ENCODE data around the gene YWHAH. TPM values are rescaled to one million over a fixed set of nuclear protein-coding genes. Genes with fewer than 3 reads are reported as not detected.

YWHAH gene
- total RNA-seq, 2 donors from 2014 or later = 162 to 193 TPM

DNA sequence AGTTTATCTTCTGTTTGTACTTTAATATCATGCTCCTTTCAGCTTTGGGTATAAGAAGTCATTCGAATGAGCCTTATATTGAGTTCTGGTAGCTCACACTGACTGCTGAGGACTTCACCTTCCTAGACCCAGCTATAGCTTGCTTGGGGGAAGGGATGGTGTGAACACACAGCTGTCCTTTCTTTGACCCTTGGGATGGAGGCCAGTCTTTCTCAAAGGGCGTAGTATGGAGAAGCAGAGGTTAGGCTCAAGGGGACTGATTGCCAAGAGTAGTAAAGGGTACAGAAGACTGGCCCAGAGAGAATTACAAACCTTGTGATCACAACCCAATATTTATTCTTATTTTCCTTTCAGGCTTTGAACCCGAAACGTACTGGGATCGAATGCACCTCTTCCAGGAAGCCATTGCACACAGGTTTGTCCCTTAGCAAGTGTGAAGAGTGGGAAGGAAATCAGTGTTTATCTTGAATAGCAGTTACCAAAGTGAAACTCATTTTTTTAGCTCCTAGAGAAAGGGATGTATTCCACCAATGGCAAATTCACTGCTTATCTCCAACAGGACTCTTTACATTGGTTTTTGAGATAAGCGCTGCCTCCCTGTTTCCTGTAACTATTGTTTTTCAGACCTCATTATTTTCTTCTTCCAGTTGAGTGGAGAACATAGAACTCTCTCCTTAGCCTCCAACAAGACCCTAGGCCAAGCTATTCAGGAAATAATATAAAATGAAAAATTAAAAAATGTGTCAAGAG lies 42.8 kb upstream of the YWHAH start:
- no peak overlapping the region for H3K4me3 ChIP-seq (ENCODE audit: low read length)
- DNase-seq = no peak
- peaks cover 12% of the 10 kb centered on the region for H3K4me1 Mint-ChIP-seq
- no peaks in the 10 kb centered on the region for H3K27me3 Mint-ChIP-seq (ENCODE audit: insufficient read depth)
- peaks cover 10% of the 10 kb centered on the region for H3K36me3 ChIP-seq (ENCODE audit: control insufficient read depth, insufficient read depth, low read length)
- no peak overlapping the region for H3K9ac ChIP-seq (ENCODE audit: extremely low read depth, low read length, poor library complexity, severe bottlenecking)
- TF ChIP-seq, protein P1, sequence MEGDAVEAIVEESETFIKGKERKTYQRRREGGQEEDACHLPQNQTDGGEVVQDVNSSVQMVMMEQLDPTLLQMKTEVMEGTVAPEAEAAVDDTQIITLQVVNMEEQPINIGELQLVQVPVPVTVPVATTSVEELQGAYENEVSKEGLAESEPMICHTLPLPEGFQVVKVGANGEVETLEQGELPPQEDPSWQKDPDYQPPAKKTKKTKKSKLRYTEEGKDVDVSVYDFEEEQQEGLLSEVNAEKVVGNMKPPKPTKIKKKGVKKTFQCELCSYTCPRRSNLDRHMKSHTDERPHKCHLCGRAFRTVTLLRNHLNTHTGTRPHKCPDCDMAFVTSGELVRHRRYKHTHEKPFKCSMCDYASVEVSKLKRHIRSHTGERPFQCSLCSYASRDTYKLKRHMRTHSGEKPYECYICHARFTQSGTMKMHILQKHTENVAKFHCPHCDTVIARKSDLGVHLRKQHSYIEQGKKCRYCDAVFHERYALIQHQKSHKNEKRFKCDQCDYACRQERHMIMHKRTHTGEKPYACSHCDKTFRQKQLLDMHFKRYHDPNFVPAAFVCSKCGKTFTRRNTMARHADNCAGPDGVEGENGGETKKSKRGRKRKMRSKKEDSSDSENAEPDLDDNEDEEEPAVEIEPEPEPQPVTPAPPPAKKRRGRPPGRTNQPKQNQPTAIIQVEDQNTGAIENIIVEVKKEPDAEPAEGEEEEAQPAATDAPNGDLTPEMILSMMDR (conservative IDR thresholded peaks at IDR 0.05) = no peak
- peaks cover 22% of the 10 kb centered on the region for H3K36me3 Mint-ChIP-seq (ENCODE audit: low read depth)
- no peaks in the 10 kb centered on the region for H3K9me3 Mint-ChIP-seq
- no peak overlapping the region for H3K4me3 Mint-ChIP-seq
- peaks cover 4% of the 10 kb centered on the region for H3K4me1 ChIP-seq (ENCODE audit: control insufficient read depth, insufficient read depth, low read length)
- H3K27me3 ChIP-seq (ENCODE audit: control insufficient read depth, insufficient read depth, low read length, poor library complexity, severe bottlenecking) = no peaks in the 10 kb centered on the region
- H3K27ac Mint-ChIP-seq = no peak overlapping the region
- 95 to 100% methylated on average over 2 to 6 of the region's 6 CpGs for WGBS, 2 experiments (ENCODE audit: insufficient coverage in 1 of 2, insufficient read length in 1 of 2)
- H3K27ac ChIP-seq (ENCODE audit: low read depth, low read length) = no peak overlapping the region
- H3K9me3 ChIP-seq (ENCODE audit: control insufficient read depth, low read length) = no peaks in the 10 kb centered on the region

DNA sequence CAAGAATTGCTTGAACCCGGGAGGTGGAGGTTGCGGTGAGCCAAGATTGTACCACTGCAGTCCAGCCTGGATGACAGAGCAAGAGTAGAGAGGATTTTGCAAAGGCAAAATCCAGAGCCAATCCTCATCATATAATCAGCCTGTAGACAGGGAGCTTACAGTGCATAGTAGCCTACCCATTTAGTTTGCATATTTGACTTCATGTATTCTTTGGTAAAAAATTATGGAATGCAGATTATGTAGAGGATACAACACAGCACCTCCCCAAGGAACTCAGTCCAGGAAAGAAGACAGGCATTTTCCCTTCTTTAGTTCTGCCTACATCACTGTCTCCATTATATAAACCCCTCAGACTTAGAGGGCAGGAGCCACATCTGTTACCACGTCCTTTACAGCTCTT lies 39.7 kb upstream of the YWHAH start:
- peaks cover 8% of the 10 kb centered on the region for H3K36me3 ChIP-seq (ENCODE audit: control insufficient read depth, insufficient read depth, low read length)
- Mint-ChIP-seq H3K4me3 (no peak overlapping the region), H3K9me3 (no peaks in the 10 kb centered on the region), H3K4me1 (peaks cover 8% of the 10 kb centered on the region), H3K27me3 (ENCODE audit: insufficient read depth) (no peaks in the 10 kb centered on the region), H3K36me3 (ENCODE audit: low read depth) (peaks cover 38% of the 10 kb centered on the region), H3K27ac (no peak overlapping the region)
- TF ChIP-seq, protein P1 (conservative IDR thresholded peaks at IDR 0.05) = no peak
- whole genome bisulfite sequencing, 2 experiments (ENCODE audit: insufficient coverage in 1 of 2, insufficient read length in 1 of 2) = 95% methylated on average over 3 of the region's 3 CpGs
- H3K9me3 ChIP-seq (ENCODE audit: control insufficient read depth, low read length) = no peaks in the 10 kb centered on the region
- no peak overlapping the region for H3K27ac ChIP-seq (ENCODE audit: low read depth, low read length)
- no peaks in the 10 kb centered on the region for H3K4me1 ChIP-seq (ENCODE audit: control insufficient read depth, insufficient read depth, low read length)
- H3K27me3 ChIP-seq (ENCODE audit: control insufficient read depth, insufficient read depth, low read length, poor library complexity, severe bottlenecking) = no peaks in the 10 kb centered on the region
- DNase-seq = no peak
- no peak overlapping the region for H3K4me3 ChIP-seq (ENCODE audit: low read length)
- no peak overlapping the region for H3K9ac ChIP-seq (ENCODE audit: extremely low read depth, low read length, poor library complexity, severe bottlenecking)

DNA sequence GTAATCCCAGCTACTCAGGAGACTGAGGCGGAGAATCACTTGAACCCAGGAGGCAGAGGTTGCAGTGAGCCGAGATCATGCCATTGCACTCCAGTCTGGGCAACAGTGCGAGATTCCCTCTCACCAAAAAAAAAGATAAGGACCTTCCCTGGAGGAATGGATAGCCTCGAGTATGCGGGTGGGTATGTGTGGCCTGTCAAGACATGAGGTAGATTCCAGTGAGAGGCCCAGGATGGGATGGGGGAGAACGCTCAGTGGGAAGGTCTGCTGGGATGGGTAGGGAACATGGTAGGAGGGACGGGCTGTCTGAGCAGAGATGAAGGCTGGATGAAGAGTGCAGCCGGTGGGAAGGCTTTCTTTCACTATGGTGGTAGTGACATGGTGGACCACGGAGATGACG lies 39.0 kb upstream of the YWHAH start:
- Mint-ChIP-seq H3K9me3 (no peaks in the 10 kb centered on the region), H3K36me3 (ENCODE audit: low read depth) (peaks cover 43% of the 10 kb centered on the region), H3K4me1 (peaks cover 8% of the 10 kb centered on the region), H3K27me3 (ENCODE audit: insufficient read depth) (no peaks in the 10 kb centered on the region), H3K4me3 (no peak overlapping the region), H3K27ac (peak overlapping the region; percentile 27)
- no peak overlapping the region for H3K4me3 ChIP-seq (ENCODE audit: low read length)
- peaks cover 8% of the 10 kb centered on the region for H3K36me3 ChIP-seq (ENCODE audit: control insufficient read depth, insufficient read depth, low read length)
- H3K9ac ChIP-seq (ENCODE audit: extremely low read depth, low read length, poor library complexity, severe bottlenecking) = no peak overlapping the region
- DNase-seq = no peak
- WGBS, 2 experiments (ENCODE audit: insufficient coverage in 1 of 2, insufficient read length in 1 of 2) = 94 to 95% methylated on average over 9 to 10 of the region's 10 CpGs
- H3K4me1 ChIP-seq (ENCODE audit: control insufficient read depth, insufficient read depth, low read length) = no peaks in the 10 kb centered on the region
- H3K9me3 ChIP-seq (ENCODE audit: control insufficient read depth, low read length) = no peaks in the 10 kb centered on the region
- TF ChIP-seq, protein P1 (conservative IDR thresholded peaks at IDR 0.05) = no peak
- H3K27me3 ChIP-seq (ENCODE audit: control insufficient read depth, insufficient read depth, low read length, poor library complexity, severe bottlenecking) = no peaks in the 10 kb centered on the region
- no peak overlapping the region for H3K27ac ChIP-seq (ENCODE audit: low read depth, low read length)
